SK-N-MC (cell line): ENCODE measurements around the gene SLC26A1.
A peak's percentile ranks its signal among the peaks of the same experiment; 100 is the strongest.

Source experiments
- EZH2 ChIP-seq: fragments of 200-600 bp; sonication (generic); IDR thresholded peaks from one replicate; pipeline ENCODE4 v1.6.1; 2017; ENCODE audit warnings: antibody characterized with exemption
- POLR2AphosphoS5 ChIP-seq: IDR thresholded peaks from 2 replicates; pipeline ENCODE4 v1.6.1; 2012; ENCODE audit warnings: mild to moderate bottlenecking, low read depth, low read length, borderline replicate concordance

DNA sequence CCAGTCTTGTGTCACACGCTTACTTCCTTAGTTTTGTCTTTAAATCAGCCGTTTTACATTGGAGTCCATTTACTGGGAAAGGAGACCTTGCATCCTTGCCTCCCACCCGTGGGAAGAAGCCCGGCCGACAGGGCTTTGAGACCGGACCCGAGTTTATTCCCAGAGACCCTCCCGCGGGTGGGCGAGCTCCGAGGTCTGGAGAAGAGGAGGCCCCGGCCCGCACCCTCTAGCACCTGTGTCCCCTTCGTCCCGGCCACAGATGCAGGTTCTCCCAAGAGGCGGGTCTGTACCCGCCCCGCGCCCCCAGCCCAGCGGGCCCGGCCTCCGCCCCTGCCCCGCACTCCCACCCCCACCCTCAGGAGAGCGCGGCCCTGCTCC, 3.8 kb upstream of the SLC26A1 start:
- no peak for TF ChIP-seq POLR2AphosphoS5
- peak; percentile 44 for TF ChIP-seq EZH2
